DND-41 (cell line): ENCODE measurements around the gene KRTAP10-8.
"Not testable (repeated sequence)": the region's sequence is repeated elsewhere in the genome, so short reads cannot be mapped to it uniquely, and the experiment has no call there.

ENCODE experiments used
- ATAC-seq: fragments of 200-7000 bp; cut with Tn5 transposase; 3 replicates; pipeline ENCODE4 v1.9.1; 2021; ENCODE audit warnings: low read depth; ENCODE audit not compliant: insufficient read depth
- DNase-seq: peaks from one replicate; pipeline ENCODE4 v3.0.0-alpha.2; 2020
- H2AFZ ChIP-seq: 2 replicates; pipeline ENCODE4 v1.6.0; 2012; ENCODE audit warnings: low read depth, low read length
- H3K27ac ChIP-seq: 2 replicates; pipeline ENCODE4 v1.5.1; 2012; ENCODE audit warnings: low read length, inconsistent platforms
- H3K27me3 ChIP-seq: fragments of 200-600 bp; sonication (generic); 2 replicates; pipeline ENCODE4 v1.6.0; 2012; ENCODE audit warnings: low read length, mild to moderate bottlenecking, inconsistent platforms; ENCODE audit not compliant: insufficient read depth, poor library complexity
- H3K36me3 ChIP-seq: 2 replicates; pipeline ENCODE4 v1.5.1; 2012; ENCODE audit warnings: low read length, inconsistent platforms; ENCODE audit not compliant: insufficient read depth
- H3K4me1 ChIP-seq: 2 replicates; pipeline ENCODE4 v1.5.1; 2012; ENCODE audit warnings: mild to moderate bottlenecking, low read length; ENCODE audit not compliant: insufficient read depth
- H3K4me2 ChIP-seq: 2 replicates; pipeline ENCODE4 v1.6.0; 2012; ENCODE audit warnings: mild to moderate bottlenecking, moderate library complexity, low read length, inconsistent platforms; ENCODE audit not compliant: insufficient read depth
- H3K4me3 ChIP-seq, 2 experiments: fragments of 200-600 bp in 1 of 2; shearing (Covaris generic) in 1 of 2; 2 replicates each; pipeline ENCODE4 v1.5.1; 2012 to 2016; ENCODE audit warnings: inconsistent platforms in 2 of 2, low read length in 2 of 2, mild to moderate bottlenecking in 2 of 2, low read depth in 1 of 2, moderate library complexity in 1 of 2
- H3K79me2 ChIP-seq: 2 replicates; pipeline ENCODE4 v1.6.0; 2012; ENCODE audit warnings: low read length, inconsistent platforms; ENCODE audit not compliant: insufficient read depth
- H3K9ac ChIP-seq: 2 replicates; pipeline ENCODE4 v1.6.0; 2012; ENCODE audit warnings: low read depth, mild to moderate bottlenecking, inconsistent platforms, low read length, moderate library complexity
- H3K9me3 ChIP-seq: 2 replicates; pipeline ENCODE4 v1.5.1; 2012; ENCODE audit warnings: low read length, moderate library complexity, mild to moderate bottlenecking, inconsistent platforms; ENCODE audit not compliant: insufficient read depth, severe bottlenecking
- H4K20me1 ChIP-seq: 2 replicates; pipeline ENCODE4 v1.6.0; 2012; ENCODE audit warnings: low read length; ENCODE audit not compliant: insufficient read depth
- EZH2 ChIP-seq: IDR thresholded peaks from 3 replicates; pipeline ENCODE4 v1.6.1; 2012; ENCODE audit warnings: borderline replicate concordance, low read depth, mild to moderate bottlenecking, moderate library complexity, low read length, inconsistent platforms; ENCODE audit not compliant: severe bottlenecking
- TF ChIP-seq, protein P1 (sequence below): IDR thresholded peaks from 2 replicates; pipeline ENCODE4 v1.5.1; 2012; ENCODE audit warnings: borderline replicate concordance, low read length, moderate library complexity, mild to moderate bottlenecking; ENCODE audit not compliant: poor library complexity, severe bottlenecking; ENCODE audit errors: extremely low read depth

Gene KRTAP10-8

DNA sequence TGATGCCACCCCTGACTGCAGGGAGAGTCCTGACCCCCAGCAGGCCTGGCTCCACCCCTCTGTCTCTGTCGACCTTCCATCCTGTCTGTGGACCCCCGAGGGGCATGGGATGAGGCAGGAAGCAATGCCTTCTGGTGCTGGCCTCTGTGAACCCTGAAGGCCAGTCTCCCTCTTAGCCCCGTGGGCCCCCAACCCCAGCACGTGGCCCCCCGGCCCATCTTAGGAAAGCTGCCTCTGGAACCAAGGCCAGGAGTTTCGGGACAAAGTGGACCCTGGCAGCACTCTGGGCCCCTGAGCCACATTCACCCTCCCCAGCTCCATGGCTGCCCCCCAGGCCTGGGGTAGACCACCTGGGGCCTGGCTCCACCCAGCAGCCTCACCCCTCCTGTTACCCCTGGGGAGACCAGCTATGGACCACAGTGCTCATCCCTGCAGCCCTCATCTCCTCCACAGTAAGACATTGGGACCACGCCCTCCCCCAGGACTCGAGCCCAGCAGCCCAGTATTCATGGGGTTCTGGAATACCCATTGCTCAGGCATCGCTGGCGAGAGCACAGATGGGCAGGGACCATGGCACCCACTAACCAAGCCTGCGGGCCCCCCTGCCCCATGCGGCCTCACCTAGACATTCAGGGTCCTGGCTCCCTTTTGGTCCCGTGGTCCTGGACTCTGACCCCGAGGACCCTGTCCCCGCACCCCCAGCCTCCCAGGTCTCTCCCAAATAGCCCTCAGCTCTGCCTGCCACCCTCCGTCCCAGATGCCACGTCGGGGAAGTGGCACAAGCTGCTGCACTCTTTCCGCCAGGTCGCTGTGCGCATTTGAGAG lies 26.8 kb downstream of the KRTAP10-8 start:
- not testable (repeated sequence) for H3K4me3 ChIP-seq, ATAC-seq, H3K4me2 ChIP-seq, H3K9me3 ChIP-seq, H3K9ac ChIP-seq, H3K27me3 ChIP-seq, H3K36me3 ChIP-seq, H3K27ac ChIP-seq, DNase-seq, H3K4me1 ChIP-seq, H2AFZ ChIP-seq, H4K20me1 ChIP-seq, H3K79me2 ChIP-seq

DNA sequence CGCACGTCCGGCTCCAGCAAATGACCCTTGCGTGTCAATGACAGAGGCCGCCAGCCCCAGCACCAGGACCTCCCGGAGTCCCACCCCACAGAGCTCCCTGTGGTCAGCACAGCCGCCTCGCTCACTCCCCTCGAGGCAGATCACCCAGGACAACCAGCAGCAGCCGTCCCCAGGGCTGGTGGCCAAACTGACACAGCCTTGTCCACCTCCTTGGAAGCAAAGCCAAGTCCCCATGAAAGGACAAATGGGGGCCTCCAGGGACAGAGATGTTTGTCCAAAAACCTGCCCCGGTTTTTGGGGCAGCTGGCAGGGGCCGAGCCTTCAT lies 27.4 kb downstream of the KRTAP10-8 start:
- DNase-seq (no peak), ATAC-seq (no peak)
- H3K9ac ChIP-seq = no peak overlapping the region
- H3K79me2 ChIP-seq = no peaks in the 10 kb centered on the region
- H4K20me1 ChIP-seq = no peaks in the 10 kb centered on the region
- H2AFZ ChIP-seq = no peak overlapping the region
- TF ChIP-seq, protein P1, sequence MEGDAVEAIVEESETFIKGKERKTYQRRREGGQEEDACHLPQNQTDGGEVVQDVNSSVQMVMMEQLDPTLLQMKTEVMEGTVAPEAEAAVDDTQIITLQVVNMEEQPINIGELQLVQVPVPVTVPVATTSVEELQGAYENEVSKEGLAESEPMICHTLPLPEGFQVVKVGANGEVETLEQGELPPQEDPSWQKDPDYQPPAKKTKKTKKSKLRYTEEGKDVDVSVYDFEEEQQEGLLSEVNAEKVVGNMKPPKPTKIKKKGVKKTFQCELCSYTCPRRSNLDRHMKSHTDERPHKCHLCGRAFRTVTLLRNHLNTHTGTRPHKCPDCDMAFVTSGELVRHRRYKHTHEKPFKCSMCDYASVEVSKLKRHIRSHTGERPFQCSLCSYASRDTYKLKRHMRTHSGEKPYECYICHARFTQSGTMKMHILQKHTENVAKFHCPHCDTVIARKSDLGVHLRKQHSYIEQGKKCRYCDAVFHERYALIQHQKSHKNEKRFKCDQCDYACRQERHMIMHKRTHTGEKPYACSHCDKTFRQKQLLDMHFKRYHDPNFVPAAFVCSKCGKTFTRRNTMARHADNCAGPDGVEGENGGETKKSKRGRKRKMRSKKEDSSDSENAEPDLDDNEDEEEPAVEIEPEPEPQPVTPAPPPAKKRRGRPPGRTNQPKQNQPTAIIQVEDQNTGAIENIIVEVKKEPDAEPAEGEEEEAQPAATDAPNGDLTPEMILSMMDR = no peak
- no peak for TF ChIP-seq EZH2
- H3K4me1 ChIP-seq = no peaks in the 10 kb centered on the region
- H3K27me3 ChIP-seq = no peaks in the 10 kb centered on the region
- H3K9me3 ChIP-seq = peaks cover 8% of the 10 kb centered on the region
- H3K27ac ChIP-seq = no peak overlapping the region
- H3K36me3 ChIP-seq = no peaks in the 10 kb centered on the region
- no peak overlapping the region for H3K4me2 ChIP-seq
- no peak overlapping the region for H3K4me3 ChIP-seq

DNA sequence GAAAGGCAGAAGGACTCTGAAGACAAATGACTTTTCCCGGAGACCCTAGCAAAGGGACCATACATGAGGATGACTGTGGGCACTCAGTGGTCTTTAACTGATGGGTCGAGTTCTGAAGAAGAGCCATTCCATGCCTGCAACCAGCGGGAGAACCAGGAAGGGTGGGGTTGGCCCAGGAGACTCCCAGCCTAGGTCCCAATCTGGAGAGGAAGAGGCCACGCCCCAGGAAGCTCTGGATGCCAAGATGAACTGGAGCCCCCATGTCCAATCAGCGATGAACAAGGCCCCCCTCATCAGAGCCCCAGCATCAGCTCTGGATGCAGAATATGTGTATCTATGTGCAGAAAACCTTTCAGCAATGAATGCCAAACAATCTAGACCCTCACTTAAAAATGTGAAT lies 28.9 kb downstream of the KRTAP10-8 start:
- Histone ChIP-seq H3K9ac (no peak overlapping the region), H2AFZ (no peak overlapping the region), H3K9me3 (peaks cover 17% of the 10 kb centered on the region), H4K20me1 (no peaks in the 10 kb centered on the region), H3K4me2 (no peak overlapping the region), H3K4me3 (no peak overlapping the region), H3K79me2 (no peaks in the 10 kb centered on the region), H3K36me3 (no peaks in the 10 kb centered on the region), H3K27me3 (no peaks in the 10 kb centered on the region), H3K27ac (no peak overlapping the region), H3K4me1 (no peaks in the 10 kb centered on the region)
- DNase-seq (no peak), ATAC-seq (no peak)
- TF ChIP-seq, protein P1 = no peak

DNA sequence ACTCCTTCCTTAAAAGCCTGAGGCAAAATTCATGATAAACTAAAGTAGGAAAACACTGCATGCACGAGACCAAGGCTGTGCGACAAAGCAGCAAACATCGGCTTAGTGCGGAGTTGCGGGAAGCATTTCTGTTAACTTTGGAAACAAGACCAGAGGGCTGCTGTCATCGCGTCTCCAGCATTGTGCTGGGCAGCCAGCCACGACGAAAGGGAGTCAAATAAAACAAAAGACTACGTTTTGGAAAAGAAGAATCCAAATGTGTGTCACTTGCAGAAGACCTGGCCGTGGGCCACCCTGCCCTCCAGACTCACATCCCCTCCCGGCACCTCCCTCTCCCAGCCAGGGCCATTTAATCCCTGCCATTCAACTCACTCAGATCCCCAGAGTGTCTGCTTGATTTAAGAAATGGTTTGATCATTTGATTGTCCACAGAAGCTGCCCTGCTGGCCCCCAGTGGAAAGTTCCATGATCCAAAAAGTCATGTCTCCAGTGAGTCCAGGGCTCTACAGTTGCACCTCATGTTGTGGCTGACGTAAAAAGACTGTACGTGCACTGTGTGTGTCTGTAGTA lies 31.9 kb downstream of the KRTAP10-8 start:
- TF ChIP-seq, protein P1 = no peak
- TF ChIP-seq EZH2 = no peak
- DNase-seq (no peak), ATAC-seq (no peak)
- Histone ChIP-seq H2AFZ (no peak overlapping the region), H4K20me1 (no peaks in the 10 kb centered on the region), H3K79me2 (no peaks in the 10 kb centered on the region), H3K4me2 (no peak overlapping the region), H3K27ac (no peak overlapping the region), H3K4me1 (no peaks in the 10 kb centered on the region), H3K36me3 (no peaks in the 10 kb centered on the region), H3K9me3 (peaks cover 17% of the 10 kb centered on the region), H3K27me3 (no peaks in the 10 kb centered on the region), H3K4me3 (no peak overlapping the region), H3K9ac (no peak overlapping the region)
